Motor neuron (in vitro differentiated cells): ENCODE results near the gene PRRT1. TPM values are rescaled to one million over a fixed set of nuclear protein-coding genes. Genes with fewer than 3 reads are reported as not detected.

Source experiments
- ATAC-seq, 8 experiments: fragments of 200-7000 bp; cut with Tn5 transposase; replicated peaks in 6 of 8; 2 replicates each; pipeline ENCODE4 v1.8.0; 2021; ENCODE audit warnings: mild to moderate bottlenecking in 8 of 8, moderate library complexity in 8 of 8
- H3K27ac ChIP-seq, 2 donors: fragments of 250-450 bp; sonication (Bioruptor Pico); 2 replicates each; pipeline ENCODE4 v1.9.0; 2021; ENCODE audit warnings: antibody characterized with exemption in 2 of 2, mild to moderate bottlenecking in 2 of 2, moderate library complexity in 1 of 2
- H3K4me1 ChIP-seq, 2 donors: fragments of 250-450 bp; sonication (Bioruptor Pico); replicated peaks in 1 of 2; 2 replicates each; pipeline ENCODE4 v1.6.1; 2021; ENCODE audit warnings: antibody characterized with exemption in 2 of 2, mild to moderate bottlenecking in 2 of 2, moderate library complexity in 1 of 2
- H3K4me3 ChIP-seq, 5 donors: fragments of 250-450 bp; sonication (Bioruptor Pico); 2 replicates each; pipeline ENCODE4 v1.9.0; 2021; ENCODE audit warnings: antibody characterized with exemption in 5 of 5, mild to moderate bottlenecking in 5 of 5, moderate library complexity in 4 of 5
- WGBS, 10 experiments: fragments of 450-650 bp; shearing (Covaris generic); methylation state at CpG; one replicate each; pipeline ENCODE4 v1.0.0; 2022; 5-methylcytosine and 5-hydroxymethylcytosine counted together
- in situ Hi-C, 9 experiments: fragments of 400-800 bp; cut with MboI; loops; one replicate each; pipeline ENCODE4 v1.15.0; 2021; ENCODE audit warnings: low sequenced_read_pairs in 9 of 9, low pct_unique_long_range_greater_than_20kb in 2 of 9; ENCODE audit not compliant: unreplicated experiment in 9 of 9
- total RNA-seq, 8 experiments: library from RNA; unstranded; fragments of 300-600 nt; gene quantifications; 2 replicates each; pipeline versions ENCODE4 v1.2.3 to v1.2.4, GENCODE V29; 2022

Gene PRRT1
- total RNA-seq, 8 experiments from 2014 or later: 0.50 to 2.9 (median 1.1) TPM

- no peak overlapping the region for H3K27ac ChIP-seq
- in situ Hi-C loops: no loop called here
- 20 to 67% (median 63%) methylated on average over 1 to 2 of the region's 2 CpGs; no CpG with 5 or more reads in 6 of the 10 experiments for WGBS, 10 experiments
These were observed 16.6 kb upstream of the PRRT1 start for GRCh38 chr6:32168350-32168749.

GRCh38 chr6:32167761-32168262, 16.1 kb upstream of the PRRT1 start:
- Histone ChIP-seq H3K27ac (no peak overlapping the region), H3K4me1 (no peaks in the 10 kb centered on the region), H3K4me3 (no peak overlapping the region)
- peak in 1 of 8 experiments; percentile 3 for ATAC-seq
- WGBS, 10 experiments: 38 to 96% (median 84%) methylated on average over 1 to 4 of the region's 6 CpGs; no CpG with 5 or more reads in 4 of the 10 experiments
- in situ Hi-C loops: no loop called here

More at GRCh38 chr6:32168350-32168749, 16.6 kb upstream of the PRRT1 start:
- peak in 3 of 8 experiments; percentile 4 to 11 (median 11) for ATAC-seq
- H3K4me1 ChIP-seq: no peaks in the 10 kb centered on the region
- H3K4me3 ChIP-seq: no peak overlapping the region

DNA sequence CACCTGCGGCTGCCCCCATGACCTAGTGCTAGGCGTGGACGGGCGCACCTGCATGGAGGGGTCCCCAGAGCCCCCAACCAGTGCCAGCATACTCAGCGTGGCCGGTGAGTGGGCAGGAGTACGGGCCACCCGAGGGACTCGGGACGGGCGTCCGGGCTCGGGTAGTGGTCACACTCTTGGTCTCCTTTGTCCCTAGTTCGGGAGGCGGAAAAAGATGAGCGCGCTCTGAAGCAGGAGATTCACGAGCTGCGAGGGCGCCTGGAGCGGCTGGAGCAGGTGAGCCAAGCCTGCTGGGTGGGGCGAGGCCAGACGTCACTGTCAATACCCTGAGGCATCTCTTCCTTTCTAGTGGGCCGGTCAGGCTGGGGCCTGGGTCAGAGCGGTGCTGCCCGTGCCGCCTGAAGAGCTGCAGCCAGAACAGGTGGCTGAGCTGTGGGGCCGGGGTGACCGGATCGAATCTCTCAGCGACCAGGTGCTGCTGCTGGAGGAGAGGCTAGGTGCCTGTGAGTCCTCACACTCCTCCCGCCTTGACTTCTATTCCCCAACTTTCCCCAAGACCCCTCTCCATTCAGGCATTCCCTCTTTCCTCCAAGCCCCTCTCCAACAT, 15.5 kb upstream of the PRRT1 start:
- Histone ChIP-seq H3K27ac (no peak overlapping the region), H3K4me3 (no peak overlapping the region), H3K4me1 (no peaks in the 10 kb centered on the region)
- ATAC-seq: peak in 4 of 8 experiments; percentile 13 to 18 (median 16)
- in situ Hi-C loops: no loop called here
- WGBS, 10 experiments: 80 to 92% (median 88%) methylated on average over 2 to 10 of the region's 32 CpGs; no CpG with 5 or more reads in 6 of the 10 experiments

DNA sequence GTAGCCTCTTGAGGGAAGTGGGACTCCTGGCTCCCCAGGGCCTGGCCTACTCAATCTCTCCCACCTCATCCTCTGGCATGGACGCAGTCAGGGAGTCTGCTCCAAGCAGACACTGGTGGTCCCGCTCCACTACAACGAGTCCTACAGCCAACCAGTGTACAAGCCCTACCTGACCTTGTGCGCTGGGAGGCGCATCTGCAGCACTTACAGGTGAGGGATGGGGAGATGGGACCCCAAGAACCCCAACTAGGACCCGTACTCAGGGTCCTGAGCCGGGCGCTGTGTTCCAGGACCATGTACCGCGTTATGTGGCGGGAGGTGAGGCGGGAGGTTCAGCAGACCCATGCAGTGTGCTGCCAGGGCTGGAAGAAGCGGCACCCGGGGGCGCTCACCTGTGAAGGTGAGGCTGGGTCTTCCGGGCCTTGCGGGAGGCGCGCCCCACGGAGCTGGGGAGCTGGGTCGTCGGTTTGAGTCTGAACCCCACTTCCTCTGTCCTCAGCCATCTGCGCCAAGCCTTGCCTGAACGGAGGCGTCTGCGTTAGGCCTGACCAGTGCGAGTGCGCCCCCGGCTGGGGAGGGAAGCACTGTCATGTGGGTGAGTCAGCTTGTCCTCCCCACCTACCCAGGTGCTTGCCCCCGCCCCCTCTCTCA, 14.8 kb upstream of the PRRT1 start:
- H3K27ac ChIP-seq: no peak overlapping the region
- ATAC-seq: peak in 3 of 8 experiments; percentile 4 to 22 (median 10)
- H3K4me3 ChIP-seq: no peak overlapping the region
- WGBS, 10 experiments: 90 to 100% methylated on average over 3 to 7 of the region's 30 CpGs; no CpG with 5 or more reads in 8 of the 10 experiments
- in situ Hi-C loops: no loop called here
- H3K4me1 ChIP-seq: no peaks in the 10 kb centered on the region

DNA sequence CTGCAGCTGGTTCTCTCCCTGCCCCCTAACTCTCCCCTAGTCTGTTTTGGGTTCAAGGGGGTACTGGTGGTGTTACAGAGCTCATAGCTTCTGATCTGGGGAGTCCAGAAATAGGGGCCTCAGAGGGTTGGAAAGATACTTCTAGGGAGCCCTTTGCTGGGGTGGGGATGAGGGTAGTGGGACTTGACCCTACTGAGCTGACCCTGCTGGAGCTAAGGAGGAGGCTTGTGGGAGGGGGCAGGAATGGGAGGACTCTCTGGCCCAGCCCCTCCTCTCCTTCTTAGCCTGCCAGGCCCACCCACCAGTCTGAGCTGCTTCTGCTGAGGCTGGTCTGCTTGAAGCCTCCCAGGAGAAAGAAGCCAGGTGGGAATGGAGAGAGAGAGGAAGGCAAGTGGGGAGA, 12.6 kb upstream of the PRRT1 start, which contains the start of gene EGFL8:
Gene EGFL8 (plus strand): TSS at position 301 of the 400 bp plus-strand sequence. CDS start 1,571 bp downstream, outside the sequence.
- Histone ChIP-seq H3K4me1 (no peaks in the 10 kb centered on the region), H3K4me3 (no peak within 1 kb of the TSS), H3K27ac (no peak within 1 kb of the TSS)
- ATAC-seq: no peak
- in situ Hi-C loops: no loop called here

DNA sequence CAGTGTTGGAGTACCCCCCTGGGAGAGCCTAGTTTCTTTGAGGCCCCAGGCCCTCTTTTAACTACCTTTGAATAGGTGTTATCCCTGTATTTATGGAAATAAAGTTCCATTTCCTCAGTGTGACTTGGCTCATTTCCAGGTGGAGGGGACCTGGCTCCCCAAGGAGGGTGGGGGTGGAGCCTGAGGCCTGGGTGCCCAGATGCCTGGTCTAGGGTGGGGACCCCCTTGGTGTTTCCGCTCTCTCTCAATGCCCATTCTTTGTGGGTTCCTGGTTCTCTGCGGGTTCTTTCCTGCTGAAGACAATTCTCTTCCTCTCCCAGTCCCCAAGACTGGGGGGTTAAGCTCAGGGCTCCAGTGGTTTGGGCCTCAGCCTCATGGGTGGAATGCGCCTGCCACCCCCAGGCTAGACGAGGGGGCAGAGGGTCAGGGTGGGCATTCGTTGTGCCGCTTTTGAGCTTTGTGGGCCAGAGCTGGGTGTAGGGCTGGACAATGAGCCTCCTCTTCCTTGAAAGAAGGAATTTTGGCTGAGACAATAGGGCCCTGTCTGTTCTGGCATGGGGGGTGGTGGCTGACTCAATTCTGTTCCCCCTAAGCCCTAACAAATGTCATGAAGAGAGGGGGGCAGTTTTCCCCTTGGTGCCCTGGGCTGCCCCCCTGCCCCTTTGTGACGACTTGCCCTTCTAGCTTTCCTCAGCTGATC, 12.0 kb upstream of the PRRT1 start:
- ATAC-seq: no peak
- WGBS, 10 experiments: 72 to 100% (median 90%) methylated on average over 1 to 3 of the region's 7 CpGs; no CpG with 5 or more reads in 6 of the 10 experiments
- in situ Hi-C loops: no loop called here
- H3K27ac ChIP-seq: no peak overlapping the region
- no peak overlapping the region for H3K4me3 ChIP-seq
- no peaks in the 10 kb centered on the region for H3K4me1 ChIP-seq

GRCh38 chr6:32158052-32158451, 6.3 kb upstream of the PRRT1 start:
- Histone ChIP-seq H3K27ac (no peak overlapping the region), H3K4me3 (no peak overlapping the region), H3K4me1 (peaks cover 7 to 10% of the 10 kb centered on the region in 2 donors)
- in situ Hi-C loops: no loop called here
- no peak for ATAC-seq

DNA sequence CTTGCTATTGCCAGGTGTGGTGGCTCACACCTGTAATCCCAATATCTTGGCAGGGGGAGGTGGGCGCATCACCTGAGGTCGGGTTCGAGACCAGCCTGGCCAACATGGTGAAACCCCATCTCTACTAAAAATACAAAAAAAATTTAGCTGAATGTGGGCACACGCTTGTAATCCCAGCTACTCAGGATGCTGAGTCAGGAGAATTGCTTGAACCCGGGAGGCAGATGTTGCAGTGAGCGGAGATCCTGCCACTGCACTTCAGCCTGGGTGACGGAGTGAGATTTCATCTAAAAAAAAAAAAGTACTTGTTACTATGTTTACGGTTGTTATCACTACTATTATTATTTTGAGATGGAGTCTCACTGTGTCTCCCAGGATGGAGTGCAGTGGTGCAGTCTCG, 5.2 kb upstream of the PRRT1 start:
- ATAC-seq: no peak
- in situ Hi-C loops: no loop called here
- no peak overlapping the region for H3K4me3 ChIP-seq
- WGBS, 10 experiments: 80 to 100% (median 84%) methylated on average over 1 to 6 of the region's 9 CpGs; no CpG with 5 or more reads in 2 of the 10 experiments
- H3K27ac ChIP-seq: no peak overlapping the region
- peaks cover 19 to 21% of the 10 kb centered on the region in 2 donors for H3K4me1 ChIP-seq

DNA sequence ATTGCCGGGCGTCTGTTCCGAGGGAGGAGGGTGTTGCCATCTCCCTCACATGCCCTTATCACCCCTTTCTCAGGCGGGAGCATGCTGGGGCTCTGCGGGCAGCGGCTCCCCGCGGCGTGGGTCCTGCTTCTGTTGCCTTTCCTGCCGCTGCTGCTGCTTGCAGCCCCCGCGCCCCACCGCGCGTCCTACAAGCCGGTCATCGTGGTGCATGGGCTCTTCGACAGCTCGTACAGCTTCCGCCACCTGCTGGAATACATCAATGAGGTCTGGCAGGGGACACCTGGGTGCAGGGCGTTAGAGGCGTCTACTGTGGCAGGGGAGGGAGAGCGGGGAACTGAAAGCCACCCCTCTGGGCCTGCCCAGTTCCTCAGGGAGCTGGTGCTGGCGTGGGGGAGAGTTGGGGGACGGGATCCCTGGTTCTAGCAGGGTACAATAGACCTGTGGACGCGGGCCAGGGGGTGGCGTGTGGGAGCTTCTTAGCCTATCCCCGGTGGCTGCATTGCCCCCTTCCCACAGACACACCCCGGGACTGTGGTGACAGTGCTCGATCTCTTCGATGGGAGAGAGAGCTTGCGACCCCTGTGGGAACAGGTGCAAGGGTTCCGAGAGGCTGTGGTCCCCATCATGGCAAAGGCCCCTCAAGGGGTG, 2.9 kb upstream of the PRRT1 start:
- in situ Hi-C loops: no loop called here
- peak overlapping the region; percentile 54 to 85 (median 55) for H3K4me3 ChIP-seq

DNA sequence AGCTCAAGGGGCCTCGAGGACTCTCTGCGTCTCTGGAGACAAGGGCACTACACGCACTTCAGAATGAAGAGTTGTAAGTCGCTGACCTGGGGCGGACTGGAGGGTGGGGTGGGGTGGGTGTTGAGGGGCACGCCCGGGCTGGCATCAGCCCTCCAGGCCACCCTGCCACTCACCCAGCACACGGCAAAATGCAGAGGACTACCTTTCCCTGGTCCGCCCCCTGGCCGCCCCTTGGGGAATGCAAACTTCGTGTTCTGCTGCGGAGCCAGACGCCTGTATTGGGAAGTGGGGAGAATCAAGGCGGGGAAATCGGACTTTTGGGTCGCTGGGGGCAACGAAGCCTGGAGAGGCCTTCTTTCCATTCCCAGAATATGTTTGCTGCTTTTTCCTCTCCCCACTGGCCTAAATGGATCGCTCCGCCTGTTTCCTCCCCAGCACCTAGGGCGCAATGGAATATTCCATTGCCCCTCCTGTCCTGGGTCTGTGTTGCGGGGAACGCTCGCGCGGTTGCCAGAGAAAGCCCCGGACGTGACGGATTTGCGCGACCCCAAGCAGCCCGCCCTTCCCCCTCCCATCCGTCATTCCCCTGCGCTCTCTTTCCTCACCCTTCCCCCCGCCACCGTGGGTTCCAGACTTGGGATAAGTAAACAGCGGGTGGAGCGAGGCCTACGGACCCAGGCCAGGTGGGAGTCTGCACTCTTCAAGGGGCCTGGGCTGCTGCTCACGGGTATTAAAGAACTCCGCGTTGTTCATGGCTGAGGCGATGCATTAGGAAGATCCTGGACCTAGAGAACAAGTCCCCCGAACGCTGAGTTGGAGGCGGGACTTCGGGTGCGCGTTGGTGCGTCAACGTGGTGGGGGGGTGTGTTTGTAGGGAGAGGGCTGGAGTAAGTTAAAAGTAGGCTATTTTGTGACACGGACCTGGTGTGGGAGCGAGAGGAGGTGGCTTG, 2.1 kb upstream of the PRRT1 start, which contains the start of gene PPT2:
Gene PPT2 (plus strand): TSS at position 578 of the 950 bp plus-strand sequence. CDS start 454 bp downstream, outside the sequence.
- peaks cover 24 to 28% of the 10 kb centered on the region in 2 donors for H3K4me1 ChIP-seq
- peak within 1 kb of the TSS; percentile 54 to 85 (median 55) for H3K4me3 ChIP-seq
- peak within 1 kb of the TSS; percentile 72 to 84 for H3K27ac ChIP-seq
- in situ Hi-C loops: no loop called here
- peak; percentile 61 to 86 (median 80) for ATAC-seq
- WGBS, 10 experiments: 0 to 3% (median 0%) methylated on average over 1 to 7 of the region's 52 CpGs; no CpG with 5 or more reads in 6 of the 10 experiments

More for the DNA sequence above, 2.9 kb upstream of the PRRT1 start:
- 0 to 100% (median 0%) methylated on average over 1 to 7 of the region's 34 CpGs; no CpG with 5 or more reads in 5 of the 10 experiments for WGBS, 10 experiments
- Histone ChIP-seq H3K27ac (peak overlapping the region; percentile 72 to 84), H3K4me1 (peaks cover 24 to 28% of the 10 kb centered on the region in 2 donors)
- peak; percentile 8 to 62 (median 57) for ATAC-seq

- Histone ChIP-seq H3K4me1 (peaks cover 24 to 28% of the 10 kb centered on the region in 2 donors), H3K27ac (peak overlapping the region; percentile 72 to 84), H3K4me3 (peak overlapping the region; percentile 54 to 85 (median 55))
- in situ Hi-C loops: no loop called here
- 0 to 14% (median 9%) methylated on average over 1 to 18 of the region's 35 CpGs; no CpG with 5 or more reads in 4 of the 10 experiments for WGBS, 10 experiments
- peak; percentile 51 to 68 (median 60) for ATAC-seq
These were observed 1.2 kb upstream of the PRRT1 start for GRCh38 chr6:32152769-32153563.
